Keratinocyte (primary cell): ENCODE measurements around the gene MCTP2. TPM values are rescaled to one million over a fixed set of nuclear protein-coding genes. Genes with fewer than 3 reads are reported as not detected.

Experiments
- DNase-seq: peaks from one replicate; pipeline ENCODE4 v3.0.0-alpha.2; 2011; ENCODE audit warnings: low read depth, missing footprints, low spot score
- FAIRE-seq: peaks from 2 replicates; lab custom pipeline; 2011; peaks lifted over from hg19 to GRCh38; lab: Jason Lieb, UNC
- H2AFZ ChIP-seq: 2 replicates; pipeline ENCODE4 v1.6.0; 2012; ENCODE audit warnings: low read length, control low read depth, inconsistent platforms; ENCODE audit not compliant: control insufficient read depth
- H3K27ac ChIP-seq: 2 replicates; pipeline ENCODE4 v1.5.1; 2011; ENCODE audit warnings: low read length; ENCODE audit not compliant: control insufficient read depth, insufficient read depth
- H3K27me3 ChIP-seq: 3 replicates; pipeline ENCODE4 v1.6.0; 2011; ENCODE audit warnings: low read length; ENCODE audit not compliant: control insufficient read depth, insufficient read depth; ENCODE audit errors: extremely low read depth
- H3K36me3 ChIP-seq, 2 experiments: 2 replicates in 1 of 2; 3 replicates in 1 of 2; pipeline ENCODE4 v1.5.1; 2011; ENCODE audit warnings: low read length in 2 of 2, mild to moderate bottlenecking in 1 of 2; ENCODE audit not compliant: control insufficient read depth in 2 of 2, insufficient read depth in 2 of 2; ENCODE audit errors: extremely low read depth in 1 of 2
- H3K4me1 ChIP-seq: 3 replicates; pipeline ENCODE4 v1.5.1; 2011; ENCODE audit warnings: low read length; ENCODE audit not compliant: control insufficient read depth, insufficient read depth; ENCODE audit errors: extremely low read depth
- H3K4me2 ChIP-seq: 3 replicates; pipeline ENCODE4 v1.6.0; 2011; ENCODE audit warnings: low read depth, low read length; ENCODE audit not compliant: control insufficient read depth, insufficient read depth; ENCODE audit errors: extremely low read depth
- H3K4me3 ChIP-seq, 3 experiments: fragments of 200-600 bp in 1 of 3; sonication (generic) in 1 of 3; 2 replicates in 2 of 3; 3 replicates in 1 of 3; pipeline ENCODE4 v1.5.1; 2011 to 2016; ENCODE audit warnings: low read length in 3 of 3, mild to moderate bottlenecking in 3 of 3, control low read depth in 2 of 3, inconsistent platforms in 1 of 3, low read depth in 1 of 3, mixed read lengths in 1 of 3, mixed run types in 1 of 3, moderate library complexity in 1 of 3; ENCODE audit not compliant: control insufficient read depth in 2 of 3, insufficient read depth in 2 of 3; ENCODE audit errors: extremely low read depth in 1 of 3
- H3K79me2 ChIP-seq: 2 replicates; pipeline ENCODE4 v1.6.0; 2012; ENCODE audit warnings: low read length; ENCODE audit not compliant: control insufficient read depth, insufficient read depth
- H3K9ac ChIP-seq: 3 replicates; pipeline ENCODE4 v1.6.0; 2011; ENCODE audit warnings: low read length; ENCODE audit not compliant: control insufficient read depth, insufficient read depth; ENCODE audit errors: extremely low read depth
- H3K9me1 ChIP-seq: 3 replicates; pipeline ENCODE4 v1.6.0; 2011; ENCODE audit warnings: low read length; ENCODE audit not compliant: control insufficient read depth, insufficient read depth; ENCODE audit errors: extremely low read depth
- H3K9me3 ChIP-seq: 2 replicates; pipeline ENCODE4 v1.5.1; 2012; ENCODE audit warnings: low read depth, low read length; ENCODE audit not compliant: control insufficient read depth
- H4K20me1 ChIP-seq: 3 replicates; pipeline ENCODE4 v1.6.0; 2011; ENCODE audit warnings: low read length; ENCODE audit not compliant: control insufficient read depth, insufficient read depth; ENCODE audit errors: extremely low read depth
- EZH2 ChIP-seq: IDR thresholded peaks from one replicate; pipeline ENCODE4 v1.6.1; 2012; ENCODE audit warnings: inconsistent platforms, mild to moderate bottlenecking, low read length, moderate library complexity
- dilution Hi-C: fragments of 300-500 bp; cut with MboI; formaldehyde crosslinking; loops from one replicate; pipeline ENCODE4 v1.7.0; 2020; ENCODE audit warnings: low sequenced_read_pairs; ENCODE audit not compliant: extremely low pct_ligation_motif_present
- polyA plus RNA-seq, 5 experiments: library from polyadenylated mRNA; depleted of rRNA in 3 of 5; stranded (reverse) in 3 of 5; stranded (forward) in 1 of 5; unstranded in 1 of 5; fragments of >200 nt; gene quantifications; 1 replicate in 1 of 5; 2 replicates in 3 of 5; 3 replicates in 1 of 5; pipeline versions ENCODE4 v1.2.1 to v1.2.3, GENCODE V29; 2011 to 2012; ENCODE audit warnings: missing spikeins in 2 of 5, low read depth in 1 of 5, low replicate concordance in 1 of 5
- TF ChIP-seq, protein P1 (sequence below), 3 experiments: IDR thresholded peaks in 1 of 3; conservative IDR thresholded peaks in 1 of 3; optimal IDR thresholded peaks in 1 of 3; 2 replicates in 2 of 3; 3 replicates in 1 of 3; pipeline versions ENCODE3 to v1.5.1; 2011; ENCODE audit warnings: low read length in 3 of 3, mild to moderate bottlenecking in 3 of 3, moderate library complexity in 2 of 3, control low read depth in 1 of 3, inconsistent platforms in 1 of 3; ENCODE audit not compliant: insufficient read depth in 2 of 3; ENCODE audit errors: extremely low read depth in 1 of 3

Gene MCTP2
- polyA plus RNA-seq, 1 donor (not counting 4 experiments of a cell fraction or from before 2014, with no cell fraction given), result 22.0 TPM

DNA sequence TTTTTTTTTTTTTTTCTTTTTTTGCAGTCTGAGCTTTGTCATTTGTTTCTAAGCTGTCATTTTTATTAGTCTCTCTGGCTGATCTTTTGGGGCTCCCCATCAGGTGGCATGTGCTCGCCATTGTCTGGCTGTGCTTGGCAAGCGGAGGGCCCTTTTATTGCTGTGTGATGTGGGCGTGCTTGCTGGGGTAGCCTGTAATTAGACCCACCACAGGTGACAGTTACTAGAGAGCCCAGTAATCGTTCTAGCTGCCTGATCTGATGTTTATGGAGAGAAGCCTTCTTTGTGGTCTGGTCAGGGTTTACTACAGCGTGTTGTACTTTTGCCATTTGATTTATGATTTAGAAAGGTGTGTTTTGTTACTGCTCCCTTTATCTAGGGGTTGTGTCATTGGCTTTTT is 179.9 kb downstream of the MCTP2 start:
- no peak overlapping the region for H3K4me2 ChIP-seq
- no peak for FAIRE-seq
- no peak overlapping the region for H3K27ac ChIP-seq
- no peaks in the 10 kb centered on the region for H4K20me1 ChIP-seq
- no peaks in the 10 kb centered on the region for H3K9me3 ChIP-seq
- DNase-seq, result no peak
- H2AFZ ChIP-seq, result no peak overlapping the region
- no peaks in the 10 kb centered on the region for H3K27me3 ChIP-seq
- no peaks in the 10 kb centered on the region for H3K79me2 ChIP-seq
- peaks cover 3% of the 10 kb centered on the region for H3K4me1 ChIP-seq
- no peak overlapping the region for H3K4me3 ChIP-seq
- H3K9me1 ChIP-seq, result no peaks in the 10 kb centered on the region
- TF ChIP-seq, protein P1, sequence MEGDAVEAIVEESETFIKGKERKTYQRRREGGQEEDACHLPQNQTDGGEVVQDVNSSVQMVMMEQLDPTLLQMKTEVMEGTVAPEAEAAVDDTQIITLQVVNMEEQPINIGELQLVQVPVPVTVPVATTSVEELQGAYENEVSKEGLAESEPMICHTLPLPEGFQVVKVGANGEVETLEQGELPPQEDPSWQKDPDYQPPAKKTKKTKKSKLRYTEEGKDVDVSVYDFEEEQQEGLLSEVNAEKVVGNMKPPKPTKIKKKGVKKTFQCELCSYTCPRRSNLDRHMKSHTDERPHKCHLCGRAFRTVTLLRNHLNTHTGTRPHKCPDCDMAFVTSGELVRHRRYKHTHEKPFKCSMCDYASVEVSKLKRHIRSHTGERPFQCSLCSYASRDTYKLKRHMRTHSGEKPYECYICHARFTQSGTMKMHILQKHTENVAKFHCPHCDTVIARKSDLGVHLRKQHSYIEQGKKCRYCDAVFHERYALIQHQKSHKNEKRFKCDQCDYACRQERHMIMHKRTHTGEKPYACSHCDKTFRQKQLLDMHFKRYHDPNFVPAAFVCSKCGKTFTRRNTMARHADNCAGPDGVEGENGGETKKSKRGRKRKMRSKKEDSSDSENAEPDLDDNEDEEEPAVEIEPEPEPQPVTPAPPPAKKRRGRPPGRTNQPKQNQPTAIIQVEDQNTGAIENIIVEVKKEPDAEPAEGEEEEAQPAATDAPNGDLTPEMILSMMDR (optimal IDR thresholded peaks at IDR 0.05 in 1 of 3, IDR thresholded peaks at IDR 0.05 in 1 of 3, conservative IDR thresholded peaks at IDR 0.05 in 1 of 3; ENCODE audit: extremely low read depth in 1 of 3, insufficient read depth in 2 of 3, low read length in 3 of 3), result no peak
- TF ChIP-seq EZH2, result no peak
- dilution Hi-C loops, result no loop called here
- H3K36me3 ChIP-seq, result peaks cover 0 to 1% of the 10 kb centered on the region in 2 experiments
- no peak overlapping the region for H3K9ac ChIP-seq

- no peak overlapping the region for H3K4me3 ChIP-seq
- H3K9me1 ChIP-seq, result no peaks in the 10 kb centered on the region
- DNase-seq, result no peak
- H3K9me3 ChIP-seq, result no peaks in the 10 kb centered on the region
- no peak for FAIRE-seq
- H4K20me1 ChIP-seq, result no peaks in the 10 kb centered on the region
- H3K27ac ChIP-seq, result no peak overlapping the region
- H3K27me3 ChIP-seq, result no peaks in the 10 kb centered on the region
- no peaks in the 10 kb centered on the region for H3K79me2 ChIP-seq
- dilution Hi-C loops, result no loop called here
- peaks cover 0 to 1% of the 10 kb centered on the region in 2 experiments for H3K36me3 ChIP-seq
- H3K4me1 ChIP-seq, result peaks cover 3% of the 10 kb centered on the region
- no peak overlapping the region for H3K9ac ChIP-seq
- TF ChIP-seq, protein P1 (optimal IDR thresholded peaks at IDR 0.05 in 1 of 3, IDR thresholded peaks at IDR 0.05 in 1 of 3, conservative IDR thresholded peaks at IDR 0.05 in 1 of 3; ENCODE audit: extremely low read depth in 1 of 3, insufficient read depth in 2 of 3, low read length in 3 of 3), result no peak
- TF ChIP-seq EZH2, result no peak
- no peak overlapping the region for H3K4me2 ChIP-seq
- no peak overlapping the region for H2AFZ ChIP-seq
Observed at GRCh38 chr15:94411846-94412245, 180.5 kb downstream of the MCTP2 start.
